BE2C (cell line): ENCODE results near the gene KRT26. TPM values are rescaled to one million over a fixed set of nuclear protein-coding genes. Genes with fewer than 3 reads are reported as not detected.

ENCODE experiments used
- DNase-seq: peaks from one replicate; pipeline ENCODE4 v3.0.0-alpha.2; 2020
- H3K27me3 ChIP-seq: fragments of 250-450 bp; sonication (Bioruptor Pico); 2 replicates; pipeline ENCODE4 v1.5.1; 2020; ENCODE audit warnings: mild to moderate bottlenecking
- H3K36me3 ChIP-seq: fragments of 250-450 bp; sonication (Bioruptor Pico); 2 replicates; pipeline ENCODE4 v1.5.1; 2020; ENCODE audit warnings: mild to moderate bottlenecking
- H3K4me1 ChIP-seq: fragments of 250-450 bp; sonication (Bioruptor Pico); 2 replicates; pipeline ENCODE4 v1.5.1; 2020
- H3K4me3 ChIP-seq: 2 replicates; pipeline ENCODE4 v1.5.1; 2011; ENCODE audit warnings: low read depth, low read length
- H3K9me3 ChIP-seq: fragments of 250-450 bp; sonication (Bioruptor Pico); 2 replicates; pipeline ENCODE4 v1.5.1; 2020
- polyA plus RNA-seq: library from polyadenylated mRNA; unstranded; fragments of >200 nt; gene quantifications from one replicate; pipeline ENCODE4 v1.2.1, GENCODE V29; 2012; ENCODE audit warnings: low read depth, missing spikeins; ENCODE audit not compliant: insufficient read length, insufficient read depth
- TF ChIP-seq, protein P1 (sequence below): IDR thresholded peaks from 2 replicates; pipeline ENCODE4 v1.5.1; 2012; ENCODE audit warnings: mild to moderate bottlenecking, low read depth, low read length

Gene KRT26
- not detected for polyA plus RNA-seq

- H3K36me3 ChIP-seq = no peaks in the 10 kb centered on the region
- H3K4me3 ChIP-seq = no peak within 1 kb of the TSS
- peaks cover 86% of the 10 kb centered on the region for H3K27me3 ChIP-seq
- H3K4me1 ChIP-seq = no peaks in the 10 kb centered on the region
- TF ChIP-seq, protein P1, sequence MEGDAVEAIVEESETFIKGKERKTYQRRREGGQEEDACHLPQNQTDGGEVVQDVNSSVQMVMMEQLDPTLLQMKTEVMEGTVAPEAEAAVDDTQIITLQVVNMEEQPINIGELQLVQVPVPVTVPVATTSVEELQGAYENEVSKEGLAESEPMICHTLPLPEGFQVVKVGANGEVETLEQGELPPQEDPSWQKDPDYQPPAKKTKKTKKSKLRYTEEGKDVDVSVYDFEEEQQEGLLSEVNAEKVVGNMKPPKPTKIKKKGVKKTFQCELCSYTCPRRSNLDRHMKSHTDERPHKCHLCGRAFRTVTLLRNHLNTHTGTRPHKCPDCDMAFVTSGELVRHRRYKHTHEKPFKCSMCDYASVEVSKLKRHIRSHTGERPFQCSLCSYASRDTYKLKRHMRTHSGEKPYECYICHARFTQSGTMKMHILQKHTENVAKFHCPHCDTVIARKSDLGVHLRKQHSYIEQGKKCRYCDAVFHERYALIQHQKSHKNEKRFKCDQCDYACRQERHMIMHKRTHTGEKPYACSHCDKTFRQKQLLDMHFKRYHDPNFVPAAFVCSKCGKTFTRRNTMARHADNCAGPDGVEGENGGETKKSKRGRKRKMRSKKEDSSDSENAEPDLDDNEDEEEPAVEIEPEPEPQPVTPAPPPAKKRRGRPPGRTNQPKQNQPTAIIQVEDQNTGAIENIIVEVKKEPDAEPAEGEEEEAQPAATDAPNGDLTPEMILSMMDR = no peak
- no peak for DNase-seq
- H3K9me3 ChIP-seq = no peaks in the 10 kb centered on the region; the same call in 1 of the 2 replicates
These were observed at the start of gene KRT26 for GRCh38 chr17:40772101-40772500. Gene KRT26 (minus strand): TSS chr17:40772201. CDS start chr17:40772113, 88 bp downstream.

DNA sequence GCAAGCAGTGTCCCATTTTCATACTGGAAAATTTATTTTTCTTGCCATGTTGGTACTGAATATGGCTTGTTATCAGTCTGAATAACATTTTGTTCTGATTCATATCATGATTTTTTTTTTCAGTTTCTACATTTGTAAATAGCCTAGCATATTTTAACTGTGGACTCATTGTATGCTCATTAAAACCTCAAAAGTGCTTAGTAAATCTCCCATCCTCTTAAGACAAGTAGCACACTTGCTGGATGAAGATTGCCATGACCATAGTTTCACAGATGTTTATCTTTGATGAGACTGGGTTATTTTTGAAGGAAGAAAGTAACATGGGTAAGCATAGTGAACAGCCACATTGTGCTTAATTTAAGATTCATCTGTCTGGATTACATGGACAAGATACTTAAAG lies 49.5 kb upstream of the KRT26 start:
- no peaks in the 10 kb centered on the region for H3K36me3 ChIP-seq
- H3K27me3 ChIP-seq = no peaks in the 10 kb centered on the region; the same call in 1 of the 2 replicates
- no peak overlapping the region for H3K4me3 ChIP-seq
- no peaks in the 10 kb centered on the region for H3K4me1 ChIP-seq
- DNase-seq = no peak
- no peaks in the 10 kb centered on the region for H3K9me3 ChIP-seq
- TF ChIP-seq, protein P1 = no peak

GRCh38 chr17:40820228-40820838 lies 48.3 kb upstream of the KRT26 start:
- Histone ChIP-seq H3K9me3 (no peaks in the 10 kb centered on the region), H3K4me3 (no peak overlapping the region), H3K4me1 (no peaks in the 10 kb centered on the region), H3K36me3 (no peaks in the 10 kb centered on the region), H3K27me3 (no peaks in the 10 kb centered on the region)
- no peak for DNase-seq
- TF ChIP-seq, protein P1 = no peak

GRCh38 chr17:40819528-40820125 lies 47.6 kb upstream of the KRT26 start:
- H3K9me3 ChIP-seq = no peaks in the 10 kb centered on the region
- H3K4me1 ChIP-seq = no peaks in the 10 kb centered on the region
- H3K4me3 ChIP-seq = peak overlapping the region; percentile 71
- no peaks in the 10 kb centered on the region for H3K36me3 ChIP-seq
- no peaks in the 10 kb centered on the region for H3K27me3 ChIP-seq
- TF ChIP-seq, protein P1 = no peak
- DNase-seq = no peak

- Histone ChIP-seq H3K4me1 (no peaks in the 10 kb centered on the region), H3K27me3 (no peaks in the 10 kb centered on the region; the same call in 1 of the 2 replicates), H3K36me3 (no peaks in the 10 kb centered on the region), H3K4me3 (peak overlapping the region; percentile 85), H3K9me3 (no peaks in the 10 kb centered on the region)
- TF ChIP-seq, protein P1 = no peak
- peak; percentile 88 for DNase-seq
These were observed 46.9 kb upstream of the KRT26 start for GRCh38 chr17:40818733-40819527.
